ENCODE measurements around the gene PANK4. TPM values are rescaled to one million over a fixed set of nuclear protein-coding genes. Genes with fewer than 3 reads are reported as not detected.

The PANK4 gene
- total and polyA plus RNA-seq, 2 of the 8 experiments (the other 6 are each of a cell fraction or from before 2014, with no cell fraction given): 20.1 to 29.7 TPM

GRCh38 chr1:2516124-2516523 is 10.3 kb downstream of the PANK4 start (continued):
- TF ChIP-seq SIN3A (conservative IDR thresholded peaks at IDR 0.05 in 1 of 2, IDR thresholded peaks at IDR 0.05 in 1 of 2; ENCODE audit: low read depth in 1 of 2, low read length in 2 of 2) (no peak), HDAC2 (IDR thresholded peaks at IDR 0.05; ENCODE audit: borderline replicate concordance in 1 of 2, low read depth in 2 of 2, low read length in 2 of 2) (no peak), ASH2L (IDR thresholded peaks at IDR 0.05; ENCODE audit: low read length) (no peak), SRF (IDR thresholded peaks at IDR 0.05; ENCODE audit: low read depth, low read length) (no peak)

Measured in H1 (cell line).